RWPE2 (cell line): ENCODE results near the gene TENT4A.
A peak's percentile ranks its signal among the peaks of the same experiment; 100 is the strongest.

Source experiments
- ATAC-seq: fragments of 200-7000 bp; cut with Tn5 transposase; 3 replicates; pipeline ENCODE4 v1.9.1; 2021; ENCODE audit warnings: low read depth
- DNase-seq: peaks from one replicate; pipeline ENCODE4 v3.0.0-alpha.2; 2020; ENCODE audit warnings: low spot score
- H3K27ac ChIP-seq: fragments of 450-650 bp; 2 replicates; pipeline ENCODE4 v1.5.1; 2017; ENCODE audit warnings: mild to moderate bottlenecking; ENCODE audit not compliant: poor library complexity, severe bottlenecking
- H3K27me3 ChIP-seq: fragments of 250-450 bp; sonication (Bioruptor Pico); 2 replicates; pipeline ENCODE4 v1.5.1; 2021; ENCODE audit warnings: mild to moderate bottlenecking, moderate library complexity; ENCODE audit not compliant: insufficient read depth, poor library complexity, severe bottlenecking
- H3K36me3 ChIP-seq: fragments of 250-450 bp; sonication (Bioruptor Pico); 2 replicates; pipeline ENCODE4 v1.5.1; 2020; ENCODE audit warnings: low read depth, mild to moderate bottlenecking, moderate library complexity
- H3K4me1 ChIP-seq: fragments of 250-450 bp; sonication (Bioruptor Pico); 2 replicates; pipeline ENCODE4 v1.5.1; 2021; ENCODE audit warnings: mild to moderate bottlenecking, moderate library complexity; ENCODE audit not compliant: insufficient read depth, poor library complexity, severe bottlenecking
- H3K4me3 ChIP-seq: fragments of 250-450 bp; sonication (Bioruptor Pico); 2 replicates; pipeline ENCODE4 v1.5.1; 2021; ENCODE audit warnings: mild to moderate bottlenecking, moderate library complexity; ENCODE audit not compliant: severe bottlenecking
- H3K9me3 ChIP-seq: fragments of 250-450 bp; sonication (Bioruptor Pico); 2 replicates; pipeline ENCODE4 v1.5.1; 2021; ENCODE audit warnings: mild to moderate bottlenecking, moderate library complexity; ENCODE audit not compliant: severe bottlenecking
- CTCF ChIP-seq: fragments of 450-650 bp; IDR thresholded peaks from one replicate; pipeline ENCODE4 v1.5.1; 2017; ENCODE audit warnings: mild to moderate bottlenecking, moderate library complexity; ENCODE audit not compliant: poor library complexity, severe bottlenecking

The TENT4A gene

GRCh38 chr5:6721442-6721841 lies 8.2 kb downstream of the TENT4A start:
- DNase-seq, result peak; percentile 49
- Histone ChIP-seq H3K27me3 (no peaks in the 10 kb centered on the region), H3K36me3 (peaks cover 64% of the 10 kb centered on the region), H3K27ac (no peak overlapping the region), H3K9me3 (no peaks in the 10 kb centered on the region), H3K4me1 (peaks cover 4% of the 10 kb centered on the region), H3K4me3 (no peak overlapping the region)
- ATAC-seq, result no peak; the same call in 2 of the 3 replicates
- TF ChIP-seq CTCF, result no peak

GRCh38 chr5:6722015-6722414 lies 8.8 kb downstream of the TENT4A start:
- Histone ChIP-seq H3K27ac (no peak overlapping the region), H3K4me1 (no peaks in the 10 kb centered on the region)

GRCh38 chr5:6723122-6723815 lies 10.0 kb downstream of the TENT4A start:
- no peak overlapping the region for H3K4me3 ChIP-seq
- H3K9me3 ChIP-seq, result no peaks in the 10 kb centered on the region
- no peaks in the 10 kb centered on the region for H3K4me1 ChIP-seq
- H3K36me3 ChIP-seq, result peaks cover 51% of the 10 kb centered on the region
- no peak overlapping the region for H3K27ac ChIP-seq
- H3K27me3 ChIP-seq, result no peaks in the 10 kb centered on the region
- no peak for TF ChIP-seq CTCF
- ATAC-seq (no peak), DNase-seq (peak; percentile 15)

More at GRCh38 chr5:6722015-6722414, 8.8 kb downstream of the TENT4A start:
- no peak for ATAC-seq
- Histone ChIP-seq H3K36me3 (peaks cover 61% of the 10 kb centered on the region), H3K4me3 (no peak overlapping the region), H3K9me3 (no peaks in the 10 kb centered on the region), H3K27me3 (no peaks in the 10 kb centered on the region)
- TF ChIP-seq CTCF, result no peak
- DNase-seq, result peak; percentile 17

DNA sequence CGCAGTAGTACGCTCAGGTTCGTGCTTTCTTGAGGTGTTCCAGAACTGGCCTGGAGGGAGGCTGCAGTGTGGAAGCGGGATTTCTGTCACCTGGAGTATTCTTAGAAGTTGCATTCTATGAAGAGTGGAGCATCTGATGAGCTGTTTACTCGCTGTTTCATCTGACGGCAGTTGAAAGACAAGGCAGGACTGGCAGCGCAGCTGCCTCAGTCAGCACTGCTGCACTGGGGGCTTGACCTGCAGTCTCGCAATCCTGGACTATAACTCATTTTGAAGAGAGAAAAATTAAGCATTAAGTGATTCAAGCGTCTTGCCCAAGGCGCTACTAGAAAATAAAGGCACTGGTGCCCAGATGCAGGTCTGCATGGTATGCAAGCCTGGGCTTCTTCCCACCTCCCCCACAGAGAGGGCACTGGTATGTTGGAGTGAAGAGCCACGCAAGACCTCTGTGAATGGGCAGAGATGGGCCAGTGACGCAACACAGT lies 10.6 kb downstream of the TENT4A start:
- no peak for TF ChIP-seq CTCF
- no peak overlapping the region for H3K27ac ChIP-seq
- H3K9me3 ChIP-seq, result no peaks in the 10 kb centered on the region
- ATAC-seq, result no peak
- H3K27me3 ChIP-seq, result no peaks in the 10 kb centered on the region
- no peaks in the 10 kb centered on the region for H3K4me1 ChIP-seq
- peak; percentile 31 for DNase-seq
- H3K36me3 ChIP-seq, result peaks cover 47% of the 10 kb centered on the region
- no peak overlapping the region for H3K4me3 ChIP-seq

- H3K4me1 ChIP-seq, result no peaks in the 10 kb centered on the region
- DNase-seq (peak; percentile 23), ATAC-seq (no peak)
- H3K4me3 ChIP-seq, result no peak overlapping the region
- TF ChIP-seq CTCF, result no peak
- no peaks in the 10 kb centered on the region for H3K9me3 ChIP-seq
- no peak overlapping the region for H3K27ac ChIP-seq
- peaks cover 47% of the 10 kb centered on the region for H3K36me3 ChIP-seq
- H3K27me3 ChIP-seq, result no peaks in the 10 kb centered on the region
Observed at GRCh38 chr5:6724321-6724929, 11.2 kb downstream of the TENT4A start.
